ENCODE results near the gene TRIO.

TRIO gene

GRCh38 chr5:14223372-14223771, 80.2 kb downstream of the TRIO start:
- DNase-seq (ENCODE audit: low read depth in 1 of 2, low spot score in 1 of 2): no peak

GRCh38 chr5:14225173-14225834, 82.2 kb downstream of the TRIO start:
- DNase-seq (ENCODE audit: low read depth in 1 of 2, low spot score in 1 of 2): no peak

- DNase-seq (ENCODE audit: low read depth in 1 of 2, low spot score in 1 of 2): no peak
Measured at GRCh38 chr5:14226149-14226548, 83.0 kb downstream of the TRIO start.

DNA sequence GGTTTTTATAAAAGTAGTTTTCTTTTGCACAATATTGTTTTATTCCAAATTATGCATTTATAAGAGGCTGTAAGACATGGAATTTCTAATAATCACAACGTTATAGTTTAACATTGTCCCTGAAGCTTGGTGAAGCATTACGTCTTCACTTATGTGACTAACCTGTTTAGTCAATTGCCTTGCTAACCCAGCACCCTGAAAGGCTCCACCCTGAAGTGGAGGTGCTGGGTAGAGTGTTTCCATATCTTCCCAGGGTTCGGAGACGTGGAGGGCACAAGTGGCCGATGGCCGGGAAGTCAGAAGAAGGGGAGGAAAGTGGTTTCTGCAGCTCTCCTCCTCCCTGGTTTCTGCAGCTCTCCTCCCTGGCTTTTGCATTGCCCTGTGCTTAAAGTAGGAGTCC, 83.4 kb downstream of the TRIO start:
- no peak for DNase-seq (ENCODE audit: low read depth in 1 of 2, low spot score in 1 of 2)

- no peak for DNase-seq (ENCODE audit: low read depth in 1 of 2, low spot score in 1 of 2)
Measured at GRCh38 chr5:14226992-14227391, 83.8 kb downstream of the TRIO start.

- no peak for DNase-seq (ENCODE audit: low read depth in 1 of 2, low spot score in 1 of 2)
Measured at GRCh38 chr5:14227513-14227912, 84.4 kb downstream of the TRIO start.

DNA sequence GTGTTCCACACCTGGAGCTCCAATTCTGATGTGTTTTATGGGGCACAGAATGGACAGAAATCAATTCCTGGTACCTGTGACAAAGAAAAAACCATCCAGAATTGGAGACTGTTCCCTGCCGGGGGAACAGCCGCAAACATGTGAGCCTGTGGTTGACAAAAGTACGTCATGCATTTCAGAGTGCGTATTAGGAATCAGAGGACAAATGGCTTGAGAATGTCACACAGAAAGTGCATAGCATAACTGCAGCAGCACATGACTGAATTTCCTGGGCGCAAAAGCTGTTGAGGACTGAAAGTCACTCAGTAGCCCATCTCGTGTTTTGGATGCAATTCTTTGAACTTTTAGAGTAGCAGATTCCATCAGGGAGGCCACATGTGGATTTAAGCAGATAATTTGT, 85.1 kb downstream of the TRIO start:
- no peak for DNase-seq (ENCODE audit: low read depth in 1 of 2, low spot score in 1 of 2)

DNA sequence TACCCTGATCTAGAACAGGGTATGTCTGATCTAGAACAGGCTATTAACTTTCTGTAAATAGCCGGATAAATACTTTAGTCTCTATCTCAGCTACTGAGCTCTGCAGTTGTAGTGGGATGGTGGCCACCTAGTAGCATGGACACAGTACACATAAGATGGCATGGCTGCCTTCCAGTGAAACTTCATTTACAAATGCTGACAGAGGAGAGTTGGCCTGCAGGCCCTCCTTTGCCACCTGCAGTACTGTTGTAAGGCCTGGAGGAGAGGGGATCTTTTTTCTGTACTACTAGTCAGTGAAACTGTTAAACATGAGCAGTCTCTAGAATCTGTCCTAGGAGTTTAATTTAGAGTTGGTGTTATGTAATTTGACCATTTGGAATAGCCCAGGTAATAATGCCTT, 86.0 kb downstream of the TRIO start:
- no peak for DNase-seq (ENCODE audit: low read depth in 1 of 2, low spot score in 1 of 2)

GRCh38 chr5:14229734-14230133, 86.6 kb downstream of the TRIO start:
- DNase-seq (ENCODE audit: low read depth in 1 of 2, low spot score in 1 of 2): no peak

DNA sequence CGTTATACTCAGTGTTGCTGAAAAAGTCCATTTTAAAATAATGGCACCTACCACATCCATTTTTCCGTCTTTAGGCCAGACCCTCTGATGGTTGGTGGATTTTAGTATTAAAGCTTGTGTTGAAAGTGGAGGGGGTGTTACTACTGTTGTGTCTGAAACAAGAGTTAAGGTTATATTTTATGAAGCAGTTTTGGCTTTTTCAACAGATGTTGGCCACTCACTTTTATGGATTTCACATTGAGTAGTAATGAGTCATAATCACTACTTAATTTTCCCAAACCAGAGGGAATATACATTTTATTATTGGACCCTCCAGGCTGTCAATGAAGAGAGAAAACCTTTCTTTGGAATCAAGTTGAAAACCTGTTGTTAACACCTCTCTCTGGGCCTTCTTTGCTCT, 88.0 kb downstream of the TRIO start:
- DNase-seq (ENCODE audit: low read depth in 1 of 2, low spot score in 1 of 2): no peak

DNA sequence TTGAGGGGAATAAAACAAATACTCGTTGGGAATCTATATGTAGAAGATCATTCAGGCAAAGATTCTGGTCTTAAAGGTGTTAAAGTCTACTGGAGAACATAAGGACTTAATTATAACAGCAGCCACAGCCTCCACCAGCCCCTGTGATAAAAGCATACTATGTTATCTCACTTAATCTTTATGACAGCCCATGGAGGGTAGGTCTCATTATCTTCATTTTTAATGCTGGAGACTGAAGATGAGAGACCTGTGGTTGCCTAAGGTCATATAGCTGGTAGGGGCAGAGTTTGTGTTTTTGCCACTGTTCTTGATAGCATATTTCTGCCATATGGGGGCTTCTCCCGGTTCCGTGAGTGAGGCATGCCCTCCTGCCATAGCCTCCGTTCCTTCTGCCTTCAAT, 88.7 kb downstream of the TRIO start:
- no peak for DNase-seq (ENCODE audit: low read depth in 1 of 2, low spot score in 1 of 2)

GRCh38 chr5:14234204-14234603, 91.1 kb downstream of the TRIO start:
- no peak for DNase-seq (ENCODE audit: low read depth in 1 of 2, low spot score in 1 of 2)

GRCh38 chr5:14235872-14236271, 92.7 kb downstream of the TRIO start:
- no peak for DNase-seq (ENCODE audit: low read depth in 1 of 2, low spot score in 1 of 2)

- DNase-seq (ENCODE audit: low read depth in 1 of 2, low spot score in 1 of 2): no peak
Measured at GRCh38 chr5:14236757-14237156, 93.6 kb downstream of the TRIO start.

DNA sequence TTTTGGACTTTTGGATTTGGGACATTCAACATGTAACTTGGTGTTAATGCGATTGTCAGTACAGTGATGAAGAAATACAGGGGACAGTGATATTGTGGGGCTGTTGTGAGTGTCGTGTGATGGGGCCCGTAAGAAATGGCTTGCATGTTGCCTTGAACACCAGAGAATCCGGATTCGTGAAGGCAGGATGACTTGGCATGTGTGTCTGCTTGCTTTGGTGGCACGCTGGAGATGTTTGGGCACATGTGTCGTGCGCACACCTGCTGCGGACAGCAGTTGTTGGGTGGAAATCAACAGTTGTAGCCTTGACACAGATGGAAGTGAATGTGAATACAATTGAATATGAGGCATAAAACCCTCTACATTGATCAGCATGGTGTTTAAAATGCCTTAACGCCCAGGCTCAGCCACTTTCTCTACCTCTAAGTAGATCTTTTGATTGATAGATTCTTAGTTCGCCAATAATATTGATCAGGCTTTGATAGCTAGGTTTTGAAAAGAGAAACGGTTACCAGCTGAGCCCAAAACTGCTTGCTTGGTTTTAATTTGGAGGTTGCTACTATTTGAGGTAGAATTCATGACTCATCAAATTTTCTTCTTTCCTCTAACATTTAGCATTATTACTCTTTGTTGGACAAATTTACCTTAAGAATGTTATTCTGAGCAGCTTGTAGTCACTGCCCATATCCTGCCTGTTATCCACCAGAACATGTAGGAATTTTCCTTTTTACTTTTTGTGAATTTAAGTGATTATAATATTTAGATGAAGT, 94.4 kb downstream of the TRIO start:
- DNase-seq (ENCODE audit: low read depth in 1 of 2, low spot score in 1 of 2): no peak

- no peak for DNase-seq (ENCODE audit: low read depth in 1 of 2, low spot score in 1 of 2)
Measured at GRCh38 chr5:14238272-14238671, 95.1 kb downstream of the TRIO start.

DNA sequence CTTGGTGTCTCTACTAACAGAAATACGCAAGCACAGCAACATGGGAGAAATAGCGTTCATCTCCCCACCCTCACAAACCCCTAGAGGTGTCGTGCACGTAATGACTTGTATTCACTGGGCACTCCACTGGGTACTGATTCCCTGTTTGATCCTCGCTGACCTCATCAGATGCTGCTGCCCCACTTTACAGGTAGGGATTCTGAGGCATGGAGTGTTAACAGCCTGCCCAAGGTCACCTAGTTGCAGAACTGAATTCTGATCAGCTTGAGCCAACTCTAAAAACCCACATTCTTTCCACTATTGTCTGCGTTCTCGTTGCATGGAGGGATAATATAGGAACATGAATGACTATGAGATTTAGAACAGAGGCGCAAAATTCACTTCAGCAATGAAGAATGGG, 96.3 kb downstream of the TRIO start:
- no peak for DNase-seq (ENCODE audit: low read depth in 1 of 2, low spot score in 1 of 2)

DNA sequence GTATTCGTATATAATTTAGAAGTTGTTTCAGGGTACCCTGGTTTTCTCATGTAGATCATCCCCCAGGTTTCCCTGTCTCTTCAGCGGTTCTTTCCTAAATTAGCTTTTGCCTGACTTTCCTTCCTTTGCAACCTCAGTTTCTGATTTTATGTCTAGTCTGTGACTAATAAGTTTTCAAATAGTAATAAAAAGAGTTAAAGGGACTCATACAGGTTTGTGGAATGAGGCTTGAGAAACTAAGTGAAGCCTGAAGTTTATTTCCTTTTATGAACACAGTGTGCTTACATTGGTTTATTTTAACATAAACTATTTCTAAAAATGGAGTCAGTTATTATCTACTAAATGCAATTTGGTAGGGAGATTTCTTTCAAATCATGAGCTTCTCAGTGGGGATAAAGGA, 96.8 kb downstream of the TRIO start:
- DNase-seq (ENCODE audit: low read depth in 1 of 2, low spot score in 1 of 2): no peak

DNA sequence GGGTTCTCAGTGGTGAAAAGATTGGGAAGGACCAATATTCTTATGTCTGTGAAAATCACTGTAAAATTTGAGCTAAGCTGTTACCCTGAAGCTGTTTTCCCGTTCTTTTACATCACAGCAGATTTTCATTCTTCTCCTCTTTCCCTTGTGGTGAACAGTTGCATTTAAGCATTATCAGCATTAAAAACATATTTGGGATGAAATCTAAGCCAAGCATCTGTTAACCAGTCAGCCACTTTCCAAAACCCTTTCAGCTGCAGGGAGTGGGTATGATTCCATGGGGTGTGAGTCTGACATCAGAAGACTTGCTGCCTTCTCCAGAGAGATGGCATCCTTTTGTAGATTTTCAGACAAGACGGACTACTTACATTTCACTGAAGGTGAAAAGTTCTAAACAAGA, 97.2 kb downstream of the TRIO start:
- DNase-seq (ENCODE audit: low read depth in 1 of 2, low spot score in 1 of 2): no peak

GRCh38 chr5:14241141-14241540, 98.0 kb downstream of the TRIO start:
- DNase-seq (ENCODE audit: low read depth in 1 of 2, low spot score in 1 of 2): no peak

DNA sequence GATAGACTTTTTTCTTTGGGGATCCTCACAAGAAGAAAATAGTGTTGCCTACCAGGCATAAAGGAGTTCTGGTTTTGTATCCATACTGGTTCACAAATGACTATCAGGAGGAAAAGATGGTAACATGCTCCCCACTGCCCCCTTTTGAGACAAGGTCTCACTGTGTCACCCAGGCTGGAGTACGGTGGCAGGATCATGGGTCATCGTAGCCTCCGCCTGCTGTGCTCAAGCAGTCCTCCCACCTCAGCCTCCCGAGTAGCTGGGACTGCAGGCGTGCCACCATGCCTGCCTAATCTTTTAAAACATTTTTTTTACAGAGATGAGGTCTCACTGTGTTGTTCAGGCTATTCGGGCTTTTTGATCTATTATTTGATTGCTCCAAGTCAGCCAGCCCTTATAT, 99.3 kb downstream of the TRIO start:
- DNase-seq (ENCODE audit: low read depth in 1 of 2, low spot score in 1 of 2): no peak

GRCh38 chr5:14242871-14243383, 99.8 kb downstream of the TRIO start:
- DNase-seq (ENCODE audit: low read depth in 1 of 2, low spot score in 1 of 2): no peak

- DNase-seq (ENCODE audit: low read depth in 1 of 2, low spot score in 1 of 2): no peak
Measured at GRCh38 chr5:14243766-14244165, 100.6 kb downstream of the TRIO start.
